Activated CD8-positive, alpha-beta memory T cell treated with anti-CD3 and anti-CD28 coated beads, Interleukin-2, amount 50 U/mL, for 24 hours (primary cell): Measurements from ENCODE around the gene B3GAT1.

Source experiments
- DNase-seq: peaks from one replicate; pipeline ENCODE4 v3.0.0-alpha.2; 2020; ENCODE audit errors: extremely low read depth

The B3GAT1 gene

DNA sequence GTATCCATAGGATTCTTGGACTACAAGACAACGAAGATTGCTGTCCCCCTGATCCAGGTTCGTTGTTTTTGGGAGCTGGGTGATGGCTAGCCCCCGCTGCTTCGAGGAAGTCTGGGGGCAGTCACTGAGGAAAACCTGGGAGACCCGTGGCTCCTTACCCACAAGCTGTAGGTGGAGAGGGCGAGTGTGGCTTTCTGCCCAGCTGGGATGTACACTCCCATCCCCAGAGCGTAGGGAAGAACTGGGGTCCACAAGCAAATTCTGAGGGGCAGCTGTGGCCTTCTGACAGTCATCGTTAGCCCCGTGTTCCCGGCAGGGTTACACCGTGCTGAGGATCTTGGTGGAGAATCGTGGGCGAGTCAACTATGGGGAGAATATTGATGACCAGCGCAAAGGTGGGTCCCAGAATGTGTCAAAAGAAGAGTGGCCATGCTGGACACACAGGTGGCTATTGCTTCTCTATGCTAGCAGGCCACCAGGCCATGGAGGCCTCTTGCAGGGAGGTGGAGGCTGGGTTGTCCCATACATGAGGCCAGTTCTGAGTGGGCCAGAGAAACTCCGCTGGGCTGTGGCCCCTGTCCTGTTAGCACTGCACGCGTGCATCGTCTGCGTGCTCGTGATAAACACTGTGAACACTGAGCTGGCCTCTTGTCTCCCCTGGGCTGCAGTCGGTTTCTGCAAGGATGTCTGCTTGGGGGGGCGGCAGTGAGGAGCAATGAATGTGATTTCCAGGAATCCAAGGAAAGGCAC lies 40.4 kb downstream of the B3GAT1 start:
- no peak for DNase-seq

DNA sequence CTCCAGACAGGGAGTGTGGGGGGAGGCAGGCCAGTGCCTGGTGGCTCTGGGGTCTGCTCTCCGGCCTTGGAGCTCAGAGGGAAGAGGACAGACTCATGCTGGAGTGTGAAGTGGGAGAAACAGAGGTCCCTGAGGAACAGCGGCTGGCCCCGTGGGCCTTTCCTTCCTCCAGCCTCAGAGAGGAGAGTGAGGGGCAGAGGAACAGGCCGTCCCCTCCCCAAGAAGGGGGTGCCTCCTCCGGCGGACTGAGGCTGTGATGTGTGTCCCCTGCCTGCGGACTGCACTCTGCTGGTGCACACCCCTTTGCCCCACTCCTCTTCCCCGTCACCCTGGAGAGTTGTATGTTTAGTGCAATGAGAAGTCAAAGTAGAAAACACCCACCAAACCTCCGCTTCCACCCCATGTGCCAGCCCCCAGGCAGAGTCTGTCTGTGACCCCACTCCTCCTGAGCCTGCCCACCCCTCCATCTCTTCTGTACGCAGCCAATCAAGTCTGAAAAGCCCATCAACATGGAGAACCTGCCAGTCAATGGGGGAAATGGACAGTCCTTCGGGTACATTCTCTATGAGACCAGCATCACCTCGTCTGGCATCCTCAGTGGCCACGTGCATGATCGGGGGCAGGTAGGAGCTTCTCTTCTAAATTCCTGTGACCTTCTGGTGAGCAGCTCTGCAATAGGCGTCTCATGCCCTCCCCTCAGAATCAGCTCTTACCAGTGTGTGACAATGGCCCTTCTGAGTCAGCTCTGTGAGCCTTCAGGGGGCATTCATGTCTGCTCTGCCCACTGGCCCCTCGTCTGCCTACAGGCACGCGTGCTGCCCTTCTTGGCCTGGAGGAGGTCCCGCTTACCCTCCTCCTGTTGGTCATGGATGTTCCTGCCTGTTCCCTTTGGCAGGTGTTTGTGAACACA lies 41.3 kb downstream of the B3GAT1 start:
- no peak for DNase-seq

DNA sequence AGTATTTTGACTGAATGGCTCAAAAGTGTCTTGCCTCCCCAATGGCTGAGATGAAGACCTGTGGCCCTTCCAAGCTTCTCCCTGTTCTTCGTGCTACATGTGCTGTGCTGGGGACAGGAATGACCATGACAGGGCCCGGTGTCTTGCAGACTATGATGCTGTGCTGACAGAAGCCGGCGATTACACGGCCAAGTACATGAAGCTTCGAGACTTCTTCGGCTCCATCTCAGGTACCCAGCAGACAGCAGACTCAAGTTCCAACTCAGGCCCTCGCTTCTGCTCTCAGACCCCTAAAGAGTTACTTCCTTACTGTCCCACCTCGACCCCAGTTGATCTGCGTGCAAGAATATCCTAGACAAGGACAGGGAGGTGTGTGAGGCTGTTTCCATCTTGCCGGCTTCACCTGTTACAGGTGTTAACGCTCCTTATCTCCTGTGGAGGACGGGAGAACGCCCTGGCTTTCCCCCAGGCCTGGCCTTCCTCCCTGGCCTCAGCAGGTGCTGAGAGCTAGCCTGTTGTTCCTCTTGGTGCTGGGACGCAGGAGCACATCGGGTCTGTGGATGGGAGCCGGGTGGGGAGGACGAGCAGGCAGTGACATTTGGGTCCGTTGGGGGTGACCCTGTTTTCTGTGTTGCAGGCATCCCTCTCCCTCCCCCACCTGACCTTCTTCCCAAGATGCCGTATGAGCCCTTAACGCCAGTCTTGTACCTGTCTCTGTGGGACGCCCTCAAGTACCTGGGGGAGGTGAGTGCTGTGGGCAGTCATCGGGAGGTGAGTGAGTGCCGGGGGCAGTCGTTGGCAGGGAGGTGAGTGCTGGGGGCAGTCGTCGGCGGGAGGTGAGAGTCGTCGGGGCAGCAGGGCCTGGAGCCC lies 42.2 kb downstream of the B3GAT1 start:
- DNase-seq = no peak

DNA sequence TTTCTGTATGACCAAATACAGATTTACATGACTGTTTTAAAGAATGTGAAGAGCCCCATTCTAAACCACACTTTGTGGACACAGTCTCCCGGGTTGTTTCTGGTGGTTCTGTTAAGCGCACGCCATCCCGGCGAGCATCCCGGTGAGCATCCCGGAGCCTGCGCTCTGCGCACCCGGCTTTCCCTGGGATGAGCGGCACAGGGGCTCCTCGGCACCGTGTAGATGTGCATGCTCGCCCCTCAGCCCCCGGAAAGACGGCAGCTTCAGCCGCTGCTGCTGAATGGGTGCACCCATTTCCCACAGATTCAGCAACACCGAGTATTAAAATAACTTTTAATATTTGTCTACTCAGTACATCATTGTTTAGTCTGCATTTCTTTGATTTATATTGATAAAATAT lies 44.3 kb downstream of the B3GAT1 start:
- no peak for DNase-seq

DNA sequence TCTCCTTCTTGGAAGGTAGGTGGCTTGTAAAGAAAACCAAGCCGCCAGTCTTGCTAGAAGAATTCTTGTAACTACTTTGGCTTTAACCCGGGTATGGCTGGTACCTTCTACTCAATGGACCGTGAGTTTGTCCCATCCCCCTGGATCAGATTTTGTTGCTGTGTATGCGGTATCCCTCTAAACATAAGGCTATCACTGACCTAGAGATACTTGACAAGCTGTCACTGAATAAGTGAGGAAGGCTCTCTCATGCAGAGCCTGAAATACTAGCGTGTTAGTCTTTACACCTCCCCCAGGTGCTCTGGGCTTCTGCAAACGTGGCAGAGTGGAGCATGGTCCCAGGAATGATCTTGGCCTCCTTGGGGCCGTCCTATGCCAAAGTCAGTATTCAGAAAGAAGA lies 45.8 kb downstream of the B3GAT1 start:
- DNase-seq = no peak

DNA sequence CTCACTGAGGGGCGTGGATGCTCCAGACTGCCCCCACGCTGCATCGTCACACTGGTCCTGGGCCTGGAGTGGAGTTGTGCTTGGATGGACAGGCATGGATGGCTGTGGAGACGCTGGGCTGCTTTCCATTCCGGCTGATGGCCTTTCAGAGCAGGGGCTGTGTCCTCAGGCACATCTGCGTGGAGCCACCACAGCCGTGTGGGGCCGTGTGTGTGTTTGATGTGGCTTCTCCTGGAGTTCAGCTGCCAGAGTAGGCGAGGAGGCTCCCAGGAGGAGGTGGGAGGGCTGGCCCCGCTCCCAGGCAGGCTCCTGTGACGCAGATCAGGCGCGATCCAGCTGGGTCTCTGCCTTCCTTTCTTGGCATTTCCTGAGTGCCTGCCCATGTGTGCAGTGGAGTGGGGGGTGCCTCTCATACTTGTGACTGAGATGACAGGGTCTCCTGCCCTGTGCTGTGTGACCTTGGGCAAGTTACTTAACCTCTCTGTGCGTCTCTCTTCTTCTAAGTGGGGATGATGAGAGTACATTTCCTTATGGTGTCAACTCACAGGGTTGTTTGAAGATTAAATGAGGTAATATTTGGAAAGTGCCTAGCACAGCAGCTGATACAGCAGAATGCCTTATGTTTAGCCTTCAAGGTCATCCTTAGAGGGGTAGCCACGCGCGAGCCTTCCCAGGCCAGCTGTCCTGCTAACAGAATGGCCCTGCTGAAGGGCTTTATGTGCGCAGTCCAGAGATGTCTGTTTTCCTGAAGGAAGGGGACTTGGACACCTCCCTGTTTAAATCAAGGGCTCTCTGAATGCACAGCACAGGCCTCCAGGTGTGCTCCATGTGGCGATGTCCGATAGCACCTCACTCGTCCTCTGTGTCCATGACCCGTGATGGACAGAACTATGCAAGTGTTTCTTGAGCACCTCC lies 46.8 kb downstream of the B3GAT1 start:
- no peak for DNase-seq

DNA sequence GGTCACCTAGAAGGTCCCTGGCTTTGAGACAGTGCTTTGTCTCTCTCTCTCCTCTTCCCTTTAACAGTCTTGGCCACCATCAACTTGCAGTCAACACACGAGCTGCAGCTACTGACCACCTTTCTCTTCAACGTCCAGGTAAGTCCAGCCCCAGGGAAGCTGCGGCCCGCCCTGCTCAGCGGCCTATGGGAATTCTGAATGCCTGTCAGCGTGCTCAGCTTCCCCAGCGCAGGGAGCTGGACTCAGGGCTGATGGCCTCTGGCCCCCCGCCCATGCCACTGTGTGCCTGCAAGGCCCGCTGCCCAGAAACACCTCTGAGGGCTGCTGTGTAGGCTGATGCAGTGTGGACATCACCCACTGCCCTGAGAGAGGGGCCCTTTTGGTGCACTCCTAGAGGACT lies 47.8 kb downstream of the B3GAT1 start:
- no peak for DNase-seq

DNA sequence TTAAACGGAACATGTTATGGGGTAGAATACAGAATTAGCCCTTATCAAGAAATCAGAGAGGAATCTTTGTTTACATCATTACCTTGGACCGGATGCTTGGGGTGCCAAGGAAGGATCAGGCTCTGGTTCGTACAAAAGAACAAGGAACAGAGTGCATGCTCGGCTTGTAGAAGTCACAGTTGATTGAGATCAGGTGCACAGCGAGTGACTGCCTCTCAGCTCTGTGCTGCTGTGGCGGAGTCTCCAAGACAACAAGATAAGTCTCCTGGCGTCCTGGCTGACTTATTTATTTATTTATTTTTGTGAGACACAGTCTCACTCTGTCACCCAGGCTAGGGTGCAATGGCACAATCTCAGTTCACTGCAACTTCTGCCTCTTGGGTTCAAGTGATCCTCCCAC lies 48.5 kb downstream of the B3GAT1 start:
- DNase-seq = no peak

DNA sequence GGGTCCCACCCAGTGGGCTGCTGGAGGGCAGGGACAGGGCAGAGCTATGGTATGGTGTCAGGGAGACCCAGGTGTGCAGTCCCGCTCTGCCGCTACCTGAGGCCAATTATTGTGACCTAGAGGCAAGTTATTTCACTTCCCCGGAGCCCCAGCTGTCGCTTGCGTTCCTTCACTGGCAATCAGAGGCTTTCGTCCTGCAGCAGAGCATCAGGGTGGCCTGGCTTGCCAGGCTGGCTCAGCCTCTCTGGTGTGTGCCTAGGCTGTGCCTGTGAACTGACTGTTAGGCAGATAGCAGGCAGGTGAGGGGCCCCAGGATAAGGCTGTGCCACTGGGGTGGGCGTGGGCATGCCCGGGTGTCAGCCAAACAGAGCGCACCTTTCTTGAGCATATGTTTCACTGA lies 48.9 kb downstream of the B3GAT1 start:
- DNase-seq = no peak

DNA sequence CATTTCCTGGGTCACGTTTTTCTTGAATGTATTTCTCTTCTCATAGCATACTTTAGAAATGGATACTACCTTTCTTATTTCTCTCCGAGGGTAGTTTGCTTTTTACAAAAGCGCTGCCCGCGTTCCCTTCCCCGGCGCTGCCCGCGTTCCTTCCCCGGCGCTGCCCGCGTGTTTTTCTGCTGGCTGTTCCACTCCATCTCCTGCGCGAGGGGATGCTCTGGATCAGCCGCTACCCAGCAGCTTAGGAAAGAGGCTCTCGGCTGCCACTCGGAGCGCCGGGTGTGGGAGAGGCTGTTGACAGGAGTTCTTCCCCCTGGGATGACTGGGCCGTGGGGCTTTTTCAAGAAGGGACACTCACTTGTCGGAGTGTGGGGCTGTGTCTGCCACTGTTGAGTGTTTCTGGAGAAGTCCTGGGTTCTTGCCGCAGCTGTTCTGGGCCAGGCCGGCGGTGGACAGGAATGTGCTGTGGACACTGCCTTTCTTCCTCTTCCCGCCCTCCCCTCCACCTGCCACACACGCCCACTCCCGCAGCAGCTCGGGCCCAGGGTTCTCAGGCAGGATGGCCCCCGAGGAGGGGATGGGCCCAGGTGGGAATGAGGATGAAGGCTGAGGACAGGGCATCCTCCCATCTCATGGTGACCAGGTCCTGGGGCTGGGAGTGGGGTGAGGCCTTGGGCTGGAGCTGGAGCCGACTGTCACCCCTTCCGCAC lies 49.7 kb downstream of the B3GAT1 start:
- no peak for DNase-seq

DNA sequence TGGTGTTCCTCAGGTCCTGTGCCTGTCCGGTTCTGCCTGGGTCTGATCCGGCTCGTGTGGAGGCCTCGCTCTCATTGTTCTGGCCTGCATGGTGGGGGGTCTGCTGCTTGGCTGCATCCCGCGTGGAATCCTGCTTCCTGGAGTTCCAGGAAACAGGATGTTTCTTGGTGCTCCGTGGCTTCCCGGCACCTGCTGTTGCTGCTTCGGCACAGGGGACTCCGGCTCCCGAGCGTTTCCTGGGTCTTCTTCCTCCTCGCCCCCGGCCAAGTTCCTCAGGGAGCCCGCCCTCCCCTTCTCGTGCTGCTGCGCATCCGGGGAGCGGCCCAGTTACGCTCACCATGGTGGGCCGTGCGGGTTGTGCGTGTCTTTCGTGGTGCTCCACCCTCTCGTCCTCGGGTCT lies 50.4 kb downstream of the B3GAT1 start:
- DNase-seq = no peak

DNA sequence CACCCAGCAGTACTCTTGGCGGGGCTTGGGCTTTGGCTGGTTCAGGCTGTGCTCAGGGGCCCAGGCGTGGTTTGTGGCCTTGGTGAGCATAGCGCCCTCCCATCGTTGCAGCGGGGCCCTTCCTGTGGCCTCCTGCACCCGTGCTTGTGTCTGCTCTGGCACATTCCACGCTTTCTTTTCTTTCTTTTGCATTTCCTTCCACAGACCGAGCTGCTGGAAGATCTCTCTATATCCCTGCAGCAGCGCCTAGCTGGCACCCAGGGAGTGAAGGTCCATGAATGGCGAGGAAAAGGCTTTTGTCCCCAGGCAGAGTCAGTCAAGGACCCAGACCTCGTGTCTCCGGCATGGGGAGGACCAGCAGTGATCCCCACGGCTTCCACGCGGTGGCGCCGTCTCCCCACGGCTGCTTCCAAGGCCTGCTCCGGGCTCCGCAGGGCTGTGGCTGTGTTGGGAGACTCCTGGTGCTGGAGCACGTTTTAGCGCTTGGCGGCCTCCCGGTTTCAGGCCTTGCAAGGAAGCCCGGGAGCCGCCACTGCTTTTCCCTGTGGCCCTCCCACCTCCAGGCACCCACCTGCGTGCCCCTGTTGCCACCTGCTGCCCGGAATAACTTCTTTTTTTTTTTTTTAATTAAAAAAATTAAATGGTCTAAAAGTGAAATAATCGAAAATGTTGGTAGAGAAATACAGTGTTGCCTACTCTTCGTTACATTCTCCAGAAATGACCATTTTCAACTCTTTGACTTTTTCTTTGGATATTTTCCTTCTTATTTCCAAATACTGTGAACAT lies 51.8 kb downstream of the B3GAT1 start:
- peak; percentile 33 for DNase-seq

DNA sequence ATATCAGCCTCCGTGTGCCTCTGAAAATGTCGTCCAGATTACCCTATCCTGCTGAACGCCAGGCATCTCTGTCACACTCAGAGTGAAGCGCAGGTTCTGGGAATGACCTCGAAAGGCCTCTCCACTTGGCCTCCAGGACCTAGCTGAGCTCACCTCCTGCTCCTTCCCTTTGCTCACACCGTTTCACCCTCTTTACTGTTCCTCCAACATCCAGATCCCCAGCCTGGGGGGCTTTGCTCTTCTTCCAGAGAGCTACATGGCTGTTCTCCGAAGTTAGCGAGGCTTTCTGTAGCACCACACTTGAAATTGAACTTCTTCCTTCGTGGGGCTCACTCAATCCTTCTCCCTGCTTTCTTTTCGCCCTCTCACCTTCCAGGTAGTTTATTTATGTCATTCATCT lies 52.4 kb downstream of the B3GAT1 start:
- no peak for DNase-seq

DNA sequence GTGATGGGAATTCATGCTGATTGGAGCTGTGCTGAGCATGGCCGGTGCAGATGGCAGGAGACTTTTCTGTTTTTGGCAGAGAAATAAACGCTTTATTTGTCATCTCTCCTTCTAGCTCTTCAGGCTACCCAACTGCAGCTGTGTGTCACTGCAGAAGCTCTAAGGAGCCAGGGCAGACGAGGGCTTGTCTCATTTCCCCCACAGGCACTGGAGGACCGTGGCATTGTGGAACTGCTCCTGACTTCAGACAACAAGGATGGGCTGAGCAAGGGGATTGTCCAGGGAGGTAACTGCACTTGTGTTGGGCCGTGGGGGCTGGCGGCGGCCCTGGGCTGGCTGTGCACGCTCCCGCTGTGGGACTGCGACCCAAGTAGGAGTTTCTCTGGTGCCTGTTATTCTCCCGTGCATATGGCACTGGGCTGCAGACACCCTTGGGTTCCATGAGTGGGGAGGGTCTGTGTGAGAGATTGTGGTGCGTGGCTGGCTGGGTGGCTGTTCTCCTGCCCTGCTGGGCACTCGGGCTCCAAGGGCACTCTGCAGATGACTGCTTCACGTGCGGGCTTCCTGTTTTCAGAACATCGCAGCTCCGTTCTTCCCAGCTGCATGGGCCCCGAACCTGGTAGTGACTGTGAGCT lies 53.1 kb downstream of the B3GAT1 start:
- DNase-seq = no peak

DNA sequence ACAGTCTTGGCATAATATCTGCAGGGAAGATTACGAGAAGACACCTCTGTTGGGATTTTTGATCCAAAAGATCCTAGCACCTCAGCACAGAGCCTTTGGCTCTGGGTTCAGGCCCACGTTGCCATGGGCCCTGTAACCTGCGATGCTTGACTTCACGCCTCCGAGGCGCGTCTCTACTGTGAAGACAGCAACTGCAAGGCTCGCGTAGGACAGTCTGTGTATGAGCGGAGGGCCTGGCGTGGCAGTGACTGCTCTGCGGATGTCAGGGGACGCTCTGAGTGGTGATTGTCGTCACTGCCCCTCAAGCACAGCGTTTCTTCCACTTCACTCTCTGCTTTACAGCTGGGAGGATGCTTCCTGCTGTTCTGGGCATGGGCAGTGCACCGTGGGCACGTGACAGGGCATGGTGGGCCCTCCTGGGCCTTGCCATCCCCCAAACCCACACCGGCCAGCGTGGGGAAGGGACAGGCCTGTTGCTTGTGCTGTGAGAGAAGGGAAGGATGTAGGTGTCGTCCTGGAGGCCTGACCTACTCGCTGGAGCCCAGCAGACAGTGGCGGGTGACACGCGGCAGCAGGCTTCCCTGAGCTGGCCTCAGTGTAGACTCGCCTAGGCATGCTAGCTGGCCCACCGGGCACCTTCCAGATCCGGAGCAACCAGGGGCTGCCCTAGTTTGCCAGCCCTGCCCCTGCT lies 53.7 kb downstream of the B3GAT1 start:
- no peak for DNase-seq

DNA sequence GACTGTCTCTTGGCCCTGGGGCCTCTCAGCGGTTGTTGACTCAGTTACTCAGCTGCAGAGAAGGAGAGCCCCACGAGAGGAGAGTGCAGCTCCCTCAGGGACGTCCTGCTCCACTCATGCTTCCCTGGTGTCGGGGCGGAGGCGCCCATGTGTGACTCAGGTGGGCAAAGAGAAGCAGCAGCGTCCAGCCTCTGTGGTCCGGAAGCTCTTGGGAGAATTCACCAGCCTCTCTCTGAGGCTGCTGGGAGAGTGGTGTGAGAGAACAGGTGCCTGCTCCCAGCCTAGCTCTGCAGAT lies 54.5 kb downstream of the B3GAT1 start:
- no peak for DNase-seq

DNA sequence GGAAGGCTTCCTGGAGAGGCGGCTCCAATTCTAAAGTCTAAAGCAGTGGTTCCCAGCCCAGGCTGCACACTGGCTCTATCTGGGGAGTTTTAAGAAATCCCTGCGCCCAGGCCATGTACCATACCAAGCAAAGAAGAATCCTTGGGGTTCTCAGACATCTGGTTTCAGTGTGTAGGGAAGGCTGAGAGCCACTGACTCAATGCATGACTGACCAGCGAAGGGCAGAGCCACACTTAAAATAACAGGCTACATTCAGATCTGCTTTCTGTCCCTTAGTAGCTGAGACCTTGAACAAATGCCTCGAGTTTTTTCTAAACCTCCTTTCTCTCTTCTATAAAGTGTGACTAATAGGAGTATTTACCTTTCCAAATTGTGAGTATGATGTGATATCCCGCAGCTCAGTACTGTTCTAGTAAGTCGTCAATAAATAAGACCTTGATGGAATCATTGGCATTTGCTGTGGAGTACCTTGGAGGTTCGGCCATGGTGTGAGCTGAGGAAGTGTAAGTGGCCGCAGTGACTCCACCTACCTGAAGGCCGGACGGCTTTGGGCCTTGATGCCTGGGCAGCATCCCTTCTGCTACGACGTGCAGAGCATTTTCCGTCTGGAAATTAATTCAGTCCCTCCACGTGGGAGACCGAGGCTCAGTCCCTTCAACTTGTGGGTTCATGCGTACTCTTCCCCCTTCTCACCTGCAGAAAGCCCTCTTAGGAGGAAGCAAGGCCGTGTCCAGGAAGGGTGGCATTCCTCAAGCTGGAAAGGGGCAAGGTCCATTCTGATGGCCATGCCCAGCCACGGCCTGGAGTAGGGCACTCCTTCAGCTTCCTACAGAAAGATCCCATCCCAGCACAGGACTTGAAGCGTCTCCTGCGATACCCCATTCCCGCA lies 55.1 kb downstream of the B3GAT1 start:
- no peak for DNase-seq

DNA sequence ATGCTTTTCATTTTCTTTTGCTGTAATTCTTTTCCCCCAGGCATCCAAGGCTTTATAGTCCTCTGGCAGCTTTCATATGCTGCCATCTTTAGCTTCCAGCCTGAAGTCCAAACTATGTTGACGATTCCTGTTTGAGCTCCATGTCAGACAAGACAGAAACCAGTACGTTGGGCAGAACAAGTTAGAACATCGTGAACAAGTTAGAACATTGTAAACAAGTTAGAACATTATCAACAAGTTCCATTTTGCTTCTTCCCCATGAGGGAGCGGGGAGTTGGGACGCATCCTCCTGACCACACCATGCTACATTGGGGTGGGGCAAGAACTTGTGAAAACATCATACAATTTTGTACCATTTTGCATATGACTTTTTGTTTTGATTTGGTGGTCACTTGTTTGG lies 56.4 kb downstream of the B3GAT1 start:
- no peak for DNase-seq
